Brain microvascular endothelial cell (primary cell): ENCODE data around the gene ALKBH6.

Experiments used
- DNase-seq: peaks from one replicate; pipeline ENCODE4 v3.0.0-alpha.2; 2020
- H3K27ac ChIP-seq: fragments of 250-450 bp; sonication (Bioruptor Pico); 2 replicates; pipeline ENCODE4 v1.5.1; 2020; ENCODE audit warnings: mild to moderate bottlenecking, moderate library complexity
- H3K27me3 ChIP-seq: fragments of 250-450 bp; sonication (Bioruptor Pico); replicated peaks from 2 replicates; pipeline ENCODE4 v1.5.1; 2020; ENCODE audit warnings: mild to moderate bottlenecking
- H3K36me3 ChIP-seq: fragments of 250-450 bp; sonication (Bioruptor Pico); replicated peaks from 2 replicates; pipeline ENCODE4 v1.5.1; 2020; ENCODE audit warnings: mild to moderate bottlenecking
- H3K4me3 ChIP-seq: 2 replicates; pipeline ENCODE4 v1.5.1; 2011; ENCODE audit warnings: low read depth, mild to moderate bottlenecking, control low read depth, low read length, moderate library complexity
- in situ Hi-C: cut with HindIII; loops from 2 replicates; pipeline ENCODE4 v1.10.0; 2017; ENCODE audit warnings: low sequenced_read_pairs, low pct_ligation_motif_present
- TF ChIP-seq, protein P1 (sequence below): IDR thresholded peaks from 2 replicates; pipeline ENCODE4 v1.5.1; 2011; ENCODE audit warnings: low read depth, mild to moderate bottlenecking, moderate library complexity, low read length, control low read depth, inconsistent platforms; ENCODE audit errors: missing control alignments

Gene ALKBH6

DNA sequence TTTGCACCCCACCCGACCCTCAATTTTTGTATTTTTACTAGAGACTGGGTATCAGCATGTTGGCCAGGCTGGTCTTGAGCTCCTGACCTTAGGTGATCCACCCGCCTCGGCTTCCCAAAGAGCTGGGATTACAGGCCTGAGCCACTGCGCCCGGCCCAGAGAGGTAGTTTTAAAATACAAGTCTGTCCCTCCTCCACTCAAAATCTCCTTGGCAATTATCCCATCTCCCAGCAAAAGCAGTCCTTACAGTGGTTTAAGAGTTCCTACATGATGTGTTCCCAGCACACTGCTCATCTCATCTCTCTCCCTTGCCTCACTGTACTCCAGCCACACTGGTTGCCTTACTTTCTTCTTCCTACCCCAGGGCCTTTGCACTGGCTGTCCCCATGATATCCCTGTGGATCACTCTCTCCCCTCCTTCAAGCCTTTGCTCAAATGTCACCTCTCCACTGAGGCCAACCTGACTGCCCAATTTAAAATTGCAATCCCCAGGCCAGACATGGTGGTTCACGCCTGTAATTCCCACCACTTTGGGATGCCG is 53.5 kb downstream of the ALKBH6 start:
- H3K27me3 ChIP-seq: peaks cover 33% of the 10 kb centered on the region

DNA sequence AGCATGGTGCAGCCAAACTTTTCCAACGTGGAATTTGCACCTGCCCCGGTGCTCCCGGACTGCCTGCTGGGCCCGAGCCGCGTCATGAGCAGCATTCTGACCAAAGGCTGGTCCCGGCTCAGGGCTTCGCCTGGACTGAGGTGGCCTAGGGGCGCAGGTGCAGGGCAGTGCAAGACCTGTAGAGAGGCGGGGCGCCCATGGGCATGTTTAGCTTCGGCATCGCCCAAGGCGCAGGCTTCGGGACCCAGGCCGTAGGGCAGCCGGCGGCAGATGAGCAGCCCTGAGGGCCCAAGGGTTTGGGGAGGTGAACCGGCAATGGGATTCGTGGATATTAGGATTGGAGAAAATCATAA is 54.1 kb downstream of the ALKBH6 start:
- DNase-seq: no peak

More for the DNA sequence above, 53.5 kb downstream of the ALKBH6 start:
- TF ChIP-seq, protein P1, sequence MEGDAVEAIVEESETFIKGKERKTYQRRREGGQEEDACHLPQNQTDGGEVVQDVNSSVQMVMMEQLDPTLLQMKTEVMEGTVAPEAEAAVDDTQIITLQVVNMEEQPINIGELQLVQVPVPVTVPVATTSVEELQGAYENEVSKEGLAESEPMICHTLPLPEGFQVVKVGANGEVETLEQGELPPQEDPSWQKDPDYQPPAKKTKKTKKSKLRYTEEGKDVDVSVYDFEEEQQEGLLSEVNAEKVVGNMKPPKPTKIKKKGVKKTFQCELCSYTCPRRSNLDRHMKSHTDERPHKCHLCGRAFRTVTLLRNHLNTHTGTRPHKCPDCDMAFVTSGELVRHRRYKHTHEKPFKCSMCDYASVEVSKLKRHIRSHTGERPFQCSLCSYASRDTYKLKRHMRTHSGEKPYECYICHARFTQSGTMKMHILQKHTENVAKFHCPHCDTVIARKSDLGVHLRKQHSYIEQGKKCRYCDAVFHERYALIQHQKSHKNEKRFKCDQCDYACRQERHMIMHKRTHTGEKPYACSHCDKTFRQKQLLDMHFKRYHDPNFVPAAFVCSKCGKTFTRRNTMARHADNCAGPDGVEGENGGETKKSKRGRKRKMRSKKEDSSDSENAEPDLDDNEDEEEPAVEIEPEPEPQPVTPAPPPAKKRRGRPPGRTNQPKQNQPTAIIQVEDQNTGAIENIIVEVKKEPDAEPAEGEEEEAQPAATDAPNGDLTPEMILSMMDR: no peak
- no peak overlapping the region for H3K27ac ChIP-seq
- DNase-seq: no peak
- H3K36me3 ChIP-seq: no peaks in the 10 kb centered on the region
- no peak overlapping the region for H3K4me3 ChIP-seq
- in situ Hi-C loops: no loop called here

More for the DNA sequence above, 54.1 kb downstream of the ALKBH6 start:
- Histone ChIP-seq H3K4me3 (no peak overlapping the region), H3K27me3 (peaks cover 33% of the 10 kb centered on the region), H3K27ac (no peak overlapping the region), H3K36me3 (no peaks in the 10 kb centered on the region)
- TF ChIP-seq, protein P1: no peak
- in situ Hi-C loops: no loop called here
